SK-N-SH treated with all-trans-retinoic acid at 6 μM for 48 hours (cell line): Measurements from ENCODE around the gene ANKRD2.

Experiments used
- CSDC2 ChIP-seq: fragments of 250-450 bp; sonication (Bioruptor Pico); IDR thresholded peaks from 2 replicates; pipeline ENCODE4 v1.5.0; 2020; ENCODE audit warnings: mild to moderate bottlenecking, moderate library complexity
- ESRRG ChIP-seq: fragments of 250-450 bp; sonication (Bioruptor Pico); IDR thresholded peaks from 2 replicates; pipeline ENCODE4 v1.6.1; 2021; ENCODE audit warnings: mild to moderate bottlenecking
- GLIS3 ChIP-seq: fragments of 250-450 bp; sonication (Bioruptor Pico); IDR thresholded peaks from 2 replicates; pipeline ENCODE4 v1.5.0; 2020; ENCODE audit warnings: mild to moderate bottlenecking, moderate library complexity
- PPARA ChIP-seq: fragments of 250-450 bp; sonication (Bioruptor Pico); IDR thresholded peaks from 2 replicates; pipeline ENCODE4 v1.5.0; 2020; ENCODE audit warnings: mild to moderate bottlenecking, borderline replicate concordance
- RARB ChIP-seq: fragments of 250-450 bp; sonication (Bioruptor Pico); IDR thresholded peaks from 2 replicates; pipeline ENCODE4 v1.8.0; 2021; ENCODE audit warnings: mild to moderate bottlenecking, moderate library complexity
- TF ChIP-seq, protein P1 (sequence below): fragments of 250-450 bp; sonication (Bioruptor Pico); IDR thresholded peaks from 2 replicates; pipeline ENCODE4 v1.8.0; 2020; ENCODE audit warnings: mild to moderate bottlenecking, moderate library complexity, borderline replicate concordance
- TF ChIP-seq, protein P2 (sequence below): fragments of 250-450 bp; sonication (Bioruptor Pico); IDR thresholded peaks from 2 replicates; pipeline ENCODE4 v1.5.1; 2020; ENCODE audit warnings: low read depth, mild to moderate bottlenecking, moderate library complexity

DNA sequence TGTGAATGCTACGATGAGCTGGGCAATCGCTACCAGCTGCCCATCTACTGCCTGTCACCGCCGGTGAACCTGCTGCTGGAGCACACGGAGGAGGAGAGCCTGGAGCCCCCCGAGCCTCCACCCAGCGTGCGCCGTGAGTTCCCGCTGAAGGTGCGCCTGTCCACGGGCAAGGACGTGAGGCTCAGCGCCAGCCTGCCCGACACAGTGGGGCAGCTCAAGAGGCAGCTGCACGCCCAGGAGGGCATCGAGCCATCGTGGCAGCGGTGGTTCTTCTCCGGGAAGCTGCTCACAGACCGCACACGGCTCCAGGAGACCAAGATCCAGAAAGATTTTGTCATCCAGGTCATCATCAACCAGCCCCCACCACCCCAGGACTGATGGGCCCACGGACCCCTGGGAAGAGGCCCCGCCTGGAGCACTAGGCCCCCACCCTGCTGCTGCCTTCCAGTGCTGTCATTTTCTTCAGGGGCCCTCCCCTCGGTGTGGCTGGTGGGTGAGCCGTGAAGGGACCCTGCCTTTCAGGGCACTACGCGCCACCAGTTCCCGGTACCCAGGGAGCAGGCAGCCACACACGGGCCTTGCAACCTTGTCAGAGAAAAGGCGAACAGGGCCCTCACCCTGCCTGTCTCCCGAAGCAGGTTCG, 2.3 kb upstream of the ANKRD2 start:
- no peak for TF ChIP-seq ESRRG (CRISPR knock-in tag)
- TF ChIP-seq, protein P1, sequence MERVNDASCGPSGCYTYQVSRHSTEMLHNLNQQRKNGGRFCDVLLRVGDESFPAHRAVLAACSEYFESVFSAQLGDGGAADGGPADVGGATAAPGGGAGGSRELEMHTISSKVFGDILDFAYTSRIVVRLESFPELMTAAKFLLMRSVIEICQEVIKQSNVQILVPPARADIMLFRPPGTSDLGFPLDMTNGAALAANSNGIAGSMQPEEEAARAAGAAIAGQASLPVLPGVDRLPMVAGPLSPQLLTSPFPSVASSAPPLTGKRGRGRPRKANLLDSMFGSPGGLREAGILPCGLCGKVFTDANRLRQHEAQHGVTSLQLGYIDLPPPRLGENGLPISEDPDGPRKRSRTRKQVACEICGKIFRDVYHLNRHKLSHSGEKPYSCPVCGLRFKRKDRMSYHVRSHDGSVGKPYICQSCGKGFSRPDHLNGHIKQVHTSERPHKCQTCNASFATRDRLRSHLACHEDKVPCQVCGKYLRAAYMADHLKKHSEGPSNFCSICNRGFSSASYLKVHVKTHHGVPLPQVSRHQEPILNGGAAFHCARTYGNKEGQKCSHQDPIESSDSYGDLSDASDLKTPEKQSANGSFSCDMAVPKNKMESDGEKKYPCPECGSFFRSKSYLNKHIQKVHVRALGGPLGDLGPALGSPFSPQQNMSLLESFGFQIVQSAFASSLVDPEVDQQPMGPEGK (CRISPR knock-in tag), result no peak
- TF ChIP-seq RARB (CRISPR knock-in tag), result no peak
- TF ChIP-seq PPARA (CRISPR knock-in tag), result no peak
- TF ChIP-seq CSDC2, result no peak
- TF ChIP-seq GLIS3 (CRISPR knock-in tag), result no peak
- TF ChIP-seq, protein P2, sequence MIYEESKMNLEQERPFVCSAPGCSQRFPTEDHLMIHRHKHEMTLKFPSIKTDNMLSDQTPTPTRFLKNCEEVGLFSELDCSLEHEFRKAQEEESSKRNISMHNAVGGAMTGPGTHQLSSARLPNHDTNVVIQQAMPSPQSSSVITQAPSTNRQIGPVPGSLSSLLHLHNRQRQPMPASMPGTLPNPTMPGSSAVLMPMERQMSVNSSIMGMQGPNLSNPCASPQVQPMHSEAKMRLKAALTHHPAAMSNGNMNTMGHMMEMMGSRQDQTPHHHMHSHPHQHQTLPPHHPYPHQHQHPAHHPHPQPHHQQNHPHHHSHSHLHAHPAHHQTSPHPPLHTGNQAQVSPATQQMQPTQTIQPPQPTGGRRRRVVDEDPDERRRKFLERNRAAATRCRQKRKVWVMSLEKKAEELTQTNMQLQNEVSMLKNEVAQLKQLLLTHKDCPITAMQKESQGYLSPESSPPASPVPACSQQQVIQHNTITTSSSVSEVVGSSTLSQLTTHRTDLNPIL (CRISPR knock-in tag), result no peak
